ENCODE measurements around the gene PTBP3. TPM values are rescaled to one million over a fixed set of nuclear protein-coding genes. Genes with fewer than 3 reads are reported as not detected.

The PTBP3 gene
- total RNA-seq, 1 experiment from 2014 or later, result 100 TPM

GRCh38 chr9:112174222-112174964, 159.0 kb downstream of the PTBP3 start:
- peak; percentile 37 for ATAC-seq
- CTCF ChIA-PET, result interaction anchor here (1.5 to 2.5 kb wide), 3 partner anchors 61 to 192 kb away, joined by 3 to 10 read pairs (median 9); partner anchors contain the start of gene PTBP3
- POLR2A ChIA-PET, result no interaction called here

GRCh38 chr9:112173489-112174221, 159.8 kb downstream of the PTBP3 start:
- ChIA-PET CTCF (interaction anchor here (0.5 to 2.5 kb wide), 4 partner anchors 26 to 193 kb away, joined by 3 to 10 read pairs (median 6); partner anchors contain the start of gene PTBP3), POLR2A (no interaction called here)
- Mint-ChIP-seq H3K4me1 (peaks cover 44% of the 10 kb centered on the region), H3K27me3 (ENCODE audit: low read depth) (peaks cover 40% of the 10 kb centered on the region), H3K9me3 (no peaks in the 10 kb centered on the region), H3K27ac (no peak overlapping the region), H3K36me3 (no peaks in the 10 kb centered on the region), H3K4me3 (peak overlapping the region; percentile 76)
- ATAC-seq (no peak), DNase-seq (ENCODE audit: low spot score) (no peak)
- TF ChIP-seq CDX4 (CRISPR knock-in tag; IDR thresholded peaks at IDR 0.05; ENCODE audit: borderline replicate concordance), result no peak
- no peak for TF ChIP-seq NR3C1 (CRISPR knock-in tag; conservative IDR thresholded peaks at IDR 0.05; ENCODE audit: low read depth)
- TF ChIP-seq ZNF263 (CRISPR knock-in tag; IDR thresholded peaks at IDR 0.05; ENCODE audit: low read depth), result no peak
- no peak for TF ChIP-seq ZNF232 (CRISPR knock-in tag; IDR thresholded peaks at IDR 0.05)
- no peak for TF ChIP-seq SOX15 (CRISPR knock-in tag; IDR thresholded peaks at IDR 0.05)
- TF ChIP-seq ZBTB43 (CRISPR knock-in tag; IDR thresholded peaks at IDR 0.05), result no peak
- no peak for TF ChIP-seq NR1H2 (CRISPR knock-in tag; IDR thresholded peaks at IDR 0.05)
- no peak for TF ChIP-seq ZNF281 (CRISPR knock-in tag; IDR thresholded peaks at IDR 0.05)
- TF ChIP-seq E2F1 (CRISPR knock-in tag; IDR thresholded peaks at IDR 0.05), result no peak
- no peak for TF ChIP-seq SMAD3 (CRISPR knock-in tag; IDR thresholded peaks at IDR 0.05; ENCODE audit: borderline replicate concordance)
- no peak for TF ChIP-seq ATF6 (CRISPR knock-in tag; IDR thresholded peaks at IDR 0.05)
- no peak for TF ChIP-seq CREM (CRISPR knock-in tag; IDR thresholded peaks at IDR 0.05)
- no peak for TF ChIP-seq MAX (CRISPR knock-in tag; IDR thresholded peaks at IDR 0.05)
- TF ChIP-seq FOXP4 (CRISPR knock-in tag; IDR thresholded peaks at IDR 0.05), result no peak
- TF ChIP-seq ZNF219 (CRISPR knock-in tag; IDR thresholded peaks at IDR 0.05; ENCODE audit: borderline replicate concordance), result no peak
- no peak for TF ChIP-seq OVOL2 (CRISPR knock-in tag; IDR thresholded peaks at IDR 0.05; ENCODE audit: borderline replicate concordance)

More at GRCh38 chr9:112174222-112174964, 159.0 kb downstream of the PTBP3 start:
- DNase-seq (ENCODE audit: low spot score), result peak; percentile 26
- peak; percentile 6; the same call in 1 of the 2 replicates for TF ChIP-seq ZNF423 (CRISPR knock-in tag; IDR thresholded peaks at IDR 0.05)
- TF ChIP-seq ERG (CRISPR knock-in tag; IDR thresholded peaks at IDR 0.05), result no peak
- H3K27ac Mint-ChIP-seq, result no peak overlapping the region
- peaks cover 40% of the 10 kb centered on the region for H3K4me1 Mint-ChIP-seq
- peak overlapping the region; percentile 76 for H3K4me3 Mint-ChIP-seq
- H3K36me3 Mint-ChIP-seq, result no peaks in the 10 kb centered on the region
- H3K27me3 Mint-ChIP-seq (ENCODE audit: low read depth), result peaks cover 40% of the 10 kb centered on the region
- no peaks in the 10 kb centered on the region for H3K9me3 Mint-ChIP-seq
